ENCODE measurements around the gene DSG2. TPM values are rescaled to one million over a fixed set of nuclear protein-coding genes. Genes with fewer than 3 reads are reported as not detected.

DSG2 gene
- total and polyA plus RNA-seq, 8 donors: 6.1 to 130 (median 17.1) TPM

DNA sequence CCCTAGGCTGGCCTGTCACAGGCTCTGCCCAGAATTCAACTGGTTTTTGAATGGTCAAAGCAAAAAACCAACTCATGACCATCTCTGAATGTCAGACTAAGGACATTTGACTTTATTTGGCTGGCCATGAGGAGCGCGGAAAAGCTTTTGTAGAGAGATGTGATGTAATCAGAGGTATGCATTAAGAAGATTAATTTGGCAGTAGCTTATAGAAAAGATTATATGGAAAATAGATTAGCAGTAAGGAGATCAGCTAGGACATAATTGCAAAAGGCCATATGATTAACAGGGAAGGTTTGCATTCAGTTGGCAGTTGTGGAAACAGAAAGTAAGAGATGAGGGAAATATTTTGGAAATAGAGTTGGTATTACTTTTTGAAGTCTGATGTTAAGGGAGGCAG is 81.4 kb downstream of the DSG2 start:
- WGBS, 5 donors: 77 to 95% (median 89%) methylated on average over 2 of the region's 2 CpGs
- Histone ChIP-seq H3K27ac (no peak overlapping the region), H3K27me3 (no peaks in the 10 kb centered on the region), H3K4me3 (no peak overlapping the region), H3K36me3 (no peaks in the 10 kb centered on the region), H3K4me1 (no peaks in the 10 kb centered on the region), H3K9me3 (no peaks in the 10 kb centered on the region)
- TF ChIP-seq EP300 (IDR thresholded peaks at IDR 0.05): no peak
- no peak for TF ChIP-seq POLR2A (IDR thresholded peaks at IDR 0.05)
- TF ChIP-seq, protein P1, sequence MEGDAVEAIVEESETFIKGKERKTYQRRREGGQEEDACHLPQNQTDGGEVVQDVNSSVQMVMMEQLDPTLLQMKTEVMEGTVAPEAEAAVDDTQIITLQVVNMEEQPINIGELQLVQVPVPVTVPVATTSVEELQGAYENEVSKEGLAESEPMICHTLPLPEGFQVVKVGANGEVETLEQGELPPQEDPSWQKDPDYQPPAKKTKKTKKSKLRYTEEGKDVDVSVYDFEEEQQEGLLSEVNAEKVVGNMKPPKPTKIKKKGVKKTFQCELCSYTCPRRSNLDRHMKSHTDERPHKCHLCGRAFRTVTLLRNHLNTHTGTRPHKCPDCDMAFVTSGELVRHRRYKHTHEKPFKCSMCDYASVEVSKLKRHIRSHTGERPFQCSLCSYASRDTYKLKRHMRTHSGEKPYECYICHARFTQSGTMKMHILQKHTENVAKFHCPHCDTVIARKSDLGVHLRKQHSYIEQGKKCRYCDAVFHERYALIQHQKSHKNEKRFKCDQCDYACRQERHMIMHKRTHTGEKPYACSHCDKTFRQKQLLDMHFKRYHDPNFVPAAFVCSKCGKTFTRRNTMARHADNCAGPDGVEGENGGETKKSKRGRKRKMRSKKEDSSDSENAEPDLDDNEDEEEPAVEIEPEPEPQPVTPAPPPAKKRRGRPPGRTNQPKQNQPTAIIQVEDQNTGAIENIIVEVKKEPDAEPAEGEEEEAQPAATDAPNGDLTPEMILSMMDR (IDR thresholded peaks at IDR 0.05): no peak
- no peak for TF ChIP-seq POLR2AphosphoS5 (IDR thresholded peaks at IDR 0.05)
- intact Hi-C loops (cut with DNase I; ENCODE audit: low total_unique reads): no loop called here
- DNase-seq: no peak

DNA sequence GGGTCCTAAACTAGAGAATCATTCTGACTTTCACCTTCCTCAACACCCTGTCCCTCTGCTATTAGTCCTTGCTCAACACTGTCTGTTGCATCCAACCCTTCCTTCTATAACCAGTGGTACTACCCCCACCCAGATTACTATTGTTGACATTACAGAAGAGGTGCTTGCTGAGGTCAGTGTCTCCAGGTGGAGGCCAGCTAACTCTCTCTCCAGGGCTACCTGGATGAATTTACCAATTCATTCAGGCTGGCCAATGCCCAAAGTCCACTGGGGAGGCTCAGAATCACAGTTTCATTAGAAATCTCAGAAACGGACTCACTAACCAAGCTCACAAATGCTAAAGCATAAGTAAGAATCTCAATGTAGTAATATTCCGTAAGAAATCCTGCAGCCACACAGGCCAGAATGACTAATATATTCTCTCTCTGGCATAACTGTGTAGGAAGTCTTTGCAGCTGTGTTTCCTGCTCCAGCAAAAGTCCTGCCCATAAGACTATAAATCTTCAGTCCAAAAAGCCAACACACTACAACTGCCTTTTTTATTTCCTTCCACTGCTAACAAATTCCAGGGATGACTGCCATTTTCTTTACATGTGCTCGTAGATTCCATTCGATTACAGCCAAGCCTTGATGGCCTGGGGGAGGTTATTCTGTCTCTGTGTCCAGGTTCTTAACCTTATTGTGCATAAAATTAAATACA is 83.7 kb downstream of the DSG2 start:
- H3K4me3 ChIP-seq: no peak overlapping the region
- TF ChIP-seq POLR2AphosphoS5 (IDR thresholded peaks at IDR 0.05): no peak
- TF ChIP-seq EP300 (IDR thresholded peaks at IDR 0.05): no peak
- TF ChIP-seq, protein P1 (IDR thresholded peaks at IDR 0.05): no peak
- TF ChIP-seq POLR2A (IDR thresholded peaks at IDR 0.05): no peak
- no peak overlapping the region for H3K27ac ChIP-seq
- H3K9me3 ChIP-seq: no peaks in the 10 kb centered on the region
- WGBS, 5 donors: 34 to 70% (median 58%) methylated on average over 4 of the region's 4 CpGs
- H3K27me3 ChIP-seq: no peaks in the 10 kb centered on the region
- intact Hi-C loops (cut with DNase I; ENCODE audit: low total_unique reads): no loop called here
- H3K4me1 ChIP-seq: no peaks in the 10 kb centered on the region
- H3K36me3 ChIP-seq: no peaks in the 10 kb centered on the region
- DNase-seq: no peak

DNA sequence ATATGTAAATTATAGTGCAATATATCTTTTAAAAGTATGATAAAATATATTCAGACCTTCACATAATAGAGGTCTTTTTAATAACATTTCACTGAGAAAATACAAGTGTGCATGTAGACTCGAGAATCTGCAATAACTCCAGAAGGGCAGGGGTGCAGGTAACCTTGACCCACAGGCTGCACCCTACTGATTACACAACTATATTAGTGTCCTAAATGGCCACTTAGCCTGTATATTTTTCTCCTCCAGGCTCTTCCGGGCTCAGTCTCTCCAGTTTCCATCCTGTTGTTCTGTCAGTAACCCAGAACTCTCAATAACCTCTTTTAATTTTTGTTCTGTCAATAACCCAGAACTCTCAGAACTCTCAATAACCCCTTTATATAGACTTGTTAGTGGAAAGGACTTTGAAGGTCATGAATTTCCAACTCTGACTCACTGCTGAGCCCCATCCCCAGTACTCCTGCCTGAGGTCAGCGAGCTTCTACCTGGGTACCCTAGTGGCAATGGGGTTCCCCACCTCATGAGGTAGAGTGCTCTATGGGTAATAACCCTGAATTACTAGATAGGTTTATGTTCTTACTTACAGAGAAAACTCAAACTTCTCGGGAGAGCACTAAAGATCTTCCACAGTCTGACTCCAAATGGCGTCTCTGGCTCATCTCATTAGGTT is 85.3 kb downstream of the DSG2 start:
- DNase-seq: no peak
- WGBS, 5 donors: 85 to 94% (median 90%) methylated on average over 5 of the region's 5 CpGs
- Histone ChIP-seq H3K9me3 (no peaks in the 10 kb centered on the region), H3K4me1 (no peaks in the 10 kb centered on the region), H3K36me3 (no peaks in the 10 kb centered on the region), H3K4me3 (no peak overlapping the region), H3K27me3 (no peaks in the 10 kb centered on the region), H3K27ac (no peak overlapping the region)
- TF ChIP-seq EP300 (IDR thresholded peaks at IDR 0.05): no peak
- TF ChIP-seq, protein P1 (IDR thresholded peaks at IDR 0.05): no peak
- no peak for TF ChIP-seq POLR2A (IDR thresholded peaks at IDR 0.05)
- no peak for TF ChIP-seq POLR2AphosphoS5 (IDR thresholded peaks at IDR 0.05)
- intact Hi-C loops (cut with DNase I; ENCODE audit: low total_unique reads): no loop called here

DNA sequence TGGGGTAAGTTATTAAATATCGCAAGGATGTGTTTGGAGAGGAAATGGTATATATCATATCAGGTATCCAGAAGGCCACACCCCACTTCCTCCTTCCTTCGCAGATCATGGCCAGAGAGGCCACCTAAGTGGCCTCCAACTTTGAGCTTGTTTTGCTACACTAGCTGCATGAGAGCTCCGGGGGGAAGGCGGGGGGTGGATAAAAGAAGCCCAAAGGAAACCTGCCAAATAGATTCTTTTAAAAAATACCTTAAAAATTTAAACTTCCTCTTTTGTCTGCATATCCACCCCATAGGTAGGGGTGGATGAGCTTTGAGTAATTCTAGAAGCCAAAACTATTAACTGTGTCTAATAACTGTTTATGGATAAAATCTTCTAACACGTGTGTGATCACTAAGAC is 88.0 kb downstream of the DSG2 start:
- H3K27me3 ChIP-seq: no peaks in the 10 kb centered on the region
- peaks cover 0 to 2% (median 0%) of the 10 kb centered on the region in 4 donors for H3K4me1 ChIP-seq
- intact Hi-C loops (cut with DNase I; ENCODE audit: low total_unique reads): no loop called here
- WGBS, 5 donors: 81 to 89% (median 86%) methylated on average over 5 of the region's 5 CpGs
- H3K36me3 ChIP-seq: no peaks in the 10 kb centered on the region
- H3K4me3 ChIP-seq: no peak overlapping the region
- no peak for DNase-seq
- H3K9me3 ChIP-seq: no peaks in the 10 kb centered on the region
- H3K27ac ChIP-seq: no peak overlapping the region
- no peak for TF ChIP-seq POLR2AphosphoS5 (IDR thresholded peaks at IDR 0.05)
- no peak for TF ChIP-seq EP300 (IDR thresholded peaks at IDR 0.05)
- no peak for TF ChIP-seq POLR2A (IDR thresholded peaks at IDR 0.05)
- TF ChIP-seq, protein P1 (IDR thresholded peaks at IDR 0.05): no peak
